Gastroesophageal sphincter (tissue), 3 donors: Measurements from ENCODE around the gene AGBL1.

Source experiments
- EP300 ChIP-seq: sonication (generic); formaldehyde crosslinking; IDR thresholded peaks from one replicate; pipeline ENCODE4 v1.6.1; 2017; ENCODE audit warnings: antibody characterized with exemption, mild to moderate bottlenecking
- POLR2A ChIP-seq, 2 donors: fragments of 450-650 bp; IDR thresholded peaks; one replicate each; pipeline ENCODE4 v1.6.1; 2017; ENCODE audit warnings: antibody characterized with exemption in 2 of 2, mild to moderate bottlenecking in 2 of 2, moderate library complexity in 1 of 2
- POLR2AphosphoS5 ChIP-seq: sonication (generic); formaldehyde crosslinking; IDR thresholded peaks from one replicate; pipeline ENCODE4 v1.6.1; 2017; ENCODE audit warnings: antibody characterized with exemption
- TF ChIP-seq, protein P1 (sequence below), 4 experiments: fragments of 200-600 bp in 2 of 4; fragments of 450-650 bp in 2 of 4; sonication (generic) in 1 of 4; IDR thresholded peaks; one replicate each; pipeline ENCODE4 v1.5.1; 2017 to 2019; ENCODE audit warnings: antibody characterized with exemption in 4 of 4, mild to moderate bottlenecking in 2 of 4, moderate library complexity in 2 of 4

DNA sequence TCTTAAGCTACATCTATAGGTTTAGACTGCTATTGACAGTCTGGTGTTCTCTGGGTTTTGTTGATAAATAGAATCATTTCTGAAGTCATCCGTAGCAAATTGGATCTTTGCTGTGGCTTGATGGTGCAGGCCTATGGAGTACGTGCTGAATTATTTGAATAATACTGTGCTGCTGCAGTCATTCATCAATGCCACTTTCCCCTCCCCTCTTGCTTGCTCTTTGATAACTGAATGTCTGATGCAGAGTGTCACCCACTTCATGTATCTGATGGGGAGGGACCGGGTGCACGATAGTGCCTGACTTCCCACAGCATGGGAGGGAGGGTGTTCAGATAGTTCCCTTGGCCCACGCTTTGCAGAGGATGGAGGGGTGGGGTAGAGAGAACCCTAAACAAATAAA lies 179.9 kb downstream of the AGBL1 start:
- TF ChIP-seq, protein P1, sequence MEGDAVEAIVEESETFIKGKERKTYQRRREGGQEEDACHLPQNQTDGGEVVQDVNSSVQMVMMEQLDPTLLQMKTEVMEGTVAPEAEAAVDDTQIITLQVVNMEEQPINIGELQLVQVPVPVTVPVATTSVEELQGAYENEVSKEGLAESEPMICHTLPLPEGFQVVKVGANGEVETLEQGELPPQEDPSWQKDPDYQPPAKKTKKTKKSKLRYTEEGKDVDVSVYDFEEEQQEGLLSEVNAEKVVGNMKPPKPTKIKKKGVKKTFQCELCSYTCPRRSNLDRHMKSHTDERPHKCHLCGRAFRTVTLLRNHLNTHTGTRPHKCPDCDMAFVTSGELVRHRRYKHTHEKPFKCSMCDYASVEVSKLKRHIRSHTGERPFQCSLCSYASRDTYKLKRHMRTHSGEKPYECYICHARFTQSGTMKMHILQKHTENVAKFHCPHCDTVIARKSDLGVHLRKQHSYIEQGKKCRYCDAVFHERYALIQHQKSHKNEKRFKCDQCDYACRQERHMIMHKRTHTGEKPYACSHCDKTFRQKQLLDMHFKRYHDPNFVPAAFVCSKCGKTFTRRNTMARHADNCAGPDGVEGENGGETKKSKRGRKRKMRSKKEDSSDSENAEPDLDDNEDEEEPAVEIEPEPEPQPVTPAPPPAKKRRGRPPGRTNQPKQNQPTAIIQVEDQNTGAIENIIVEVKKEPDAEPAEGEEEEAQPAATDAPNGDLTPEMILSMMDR (IDR thresholded peaks at IDR 0.05) = no peak
- no peak for TF ChIP-seq POLR2A (IDR thresholded peaks at IDR 0.05)
- TF ChIP-seq EP300 = no peak
- TF ChIP-seq POLR2AphosphoS5 = no peak
